GM13976 (cell line): ENCODE results near the gene PCYT2.
"Not testable (repeated sequence)": the region's sequence is repeated elsewhere in the genome, so short reads cannot be mapped to it uniquely, and the experiment has no call there.

ENCODE experiments used
- DNase-seq: peaks from one replicate; pipeline ENCODE4 v3.0.0; 2012; ENCODE audit warnings: low spot score
- in situ Hi-C: fragments of 300-500 bp; cut with MboI; formaldehyde crosslinking; loops from one replicate; pipeline ENCODE4 v1.12.0; 2022; ENCODE audit warnings: low sequenced_read_pairs, mixed read lengths, inconsistent platforms; ENCODE audit not compliant: unreplicated experiment
- TF ChIP-seq, protein P1 (sequence below): IDR thresholded peaks from 2 replicates; pipeline ENCODE4 v1.5.1; 2012; ENCODE audit warnings: borderline replicate concordance, mild to moderate bottlenecking; ENCODE audit not compliant: insufficient read depth; ENCODE audit errors: extremely low read depth, missing control alignments, control extremely low read depth

The PCYT2 gene

DNA sequence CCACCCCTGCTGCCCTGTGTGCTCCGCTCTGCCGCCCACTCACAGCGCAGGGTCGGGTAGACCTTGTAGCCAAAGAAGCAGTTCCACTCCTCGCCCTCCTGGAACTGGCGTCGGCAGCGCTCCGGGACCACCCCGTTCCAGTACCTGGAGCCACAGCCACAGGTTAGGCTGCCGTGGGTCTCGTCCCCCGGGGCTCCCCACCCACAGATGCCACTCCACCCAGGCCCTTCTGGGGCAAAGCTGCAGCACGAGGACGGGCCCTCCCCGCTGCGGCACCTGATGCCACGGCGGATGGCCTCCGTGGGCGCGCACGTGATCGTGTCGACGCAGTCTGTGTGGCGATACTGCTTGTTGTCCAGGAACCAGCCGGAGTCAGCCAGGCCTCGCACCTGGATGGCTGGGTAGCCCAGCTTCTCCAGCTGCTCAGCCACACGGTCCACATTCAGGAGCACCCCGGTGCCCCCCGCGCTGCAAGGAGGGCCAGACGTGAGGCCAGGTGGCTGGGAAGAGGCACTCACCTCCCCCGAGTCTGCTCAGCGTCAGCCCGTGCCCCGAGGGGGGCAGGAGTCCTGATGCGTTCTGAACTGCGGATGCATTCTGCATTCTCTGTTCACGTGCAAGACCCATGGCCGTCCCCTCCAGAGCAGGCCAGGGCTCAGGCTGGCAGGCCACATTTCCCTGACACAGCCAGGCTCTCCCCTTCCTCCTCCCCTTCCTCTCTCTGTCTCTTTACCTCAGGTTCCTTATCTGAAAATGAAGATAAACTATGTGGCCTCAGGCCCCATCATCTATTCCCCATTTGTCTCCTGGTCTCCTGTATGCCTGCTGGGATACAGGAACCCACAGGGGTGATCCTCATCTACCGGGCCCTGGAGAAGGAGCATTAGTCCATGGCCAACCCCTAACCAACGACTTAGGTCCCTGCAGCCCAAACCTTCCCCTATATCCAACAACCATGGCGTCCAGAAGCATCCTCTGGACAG, 45.7 kb upstream of the PCYT2 start:
- TF ChIP-seq, protein P1, sequence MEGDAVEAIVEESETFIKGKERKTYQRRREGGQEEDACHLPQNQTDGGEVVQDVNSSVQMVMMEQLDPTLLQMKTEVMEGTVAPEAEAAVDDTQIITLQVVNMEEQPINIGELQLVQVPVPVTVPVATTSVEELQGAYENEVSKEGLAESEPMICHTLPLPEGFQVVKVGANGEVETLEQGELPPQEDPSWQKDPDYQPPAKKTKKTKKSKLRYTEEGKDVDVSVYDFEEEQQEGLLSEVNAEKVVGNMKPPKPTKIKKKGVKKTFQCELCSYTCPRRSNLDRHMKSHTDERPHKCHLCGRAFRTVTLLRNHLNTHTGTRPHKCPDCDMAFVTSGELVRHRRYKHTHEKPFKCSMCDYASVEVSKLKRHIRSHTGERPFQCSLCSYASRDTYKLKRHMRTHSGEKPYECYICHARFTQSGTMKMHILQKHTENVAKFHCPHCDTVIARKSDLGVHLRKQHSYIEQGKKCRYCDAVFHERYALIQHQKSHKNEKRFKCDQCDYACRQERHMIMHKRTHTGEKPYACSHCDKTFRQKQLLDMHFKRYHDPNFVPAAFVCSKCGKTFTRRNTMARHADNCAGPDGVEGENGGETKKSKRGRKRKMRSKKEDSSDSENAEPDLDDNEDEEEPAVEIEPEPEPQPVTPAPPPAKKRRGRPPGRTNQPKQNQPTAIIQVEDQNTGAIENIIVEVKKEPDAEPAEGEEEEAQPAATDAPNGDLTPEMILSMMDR: no peak
- DNase-seq: no peak
- in situ Hi-C loops: no loop called here

DNA sequence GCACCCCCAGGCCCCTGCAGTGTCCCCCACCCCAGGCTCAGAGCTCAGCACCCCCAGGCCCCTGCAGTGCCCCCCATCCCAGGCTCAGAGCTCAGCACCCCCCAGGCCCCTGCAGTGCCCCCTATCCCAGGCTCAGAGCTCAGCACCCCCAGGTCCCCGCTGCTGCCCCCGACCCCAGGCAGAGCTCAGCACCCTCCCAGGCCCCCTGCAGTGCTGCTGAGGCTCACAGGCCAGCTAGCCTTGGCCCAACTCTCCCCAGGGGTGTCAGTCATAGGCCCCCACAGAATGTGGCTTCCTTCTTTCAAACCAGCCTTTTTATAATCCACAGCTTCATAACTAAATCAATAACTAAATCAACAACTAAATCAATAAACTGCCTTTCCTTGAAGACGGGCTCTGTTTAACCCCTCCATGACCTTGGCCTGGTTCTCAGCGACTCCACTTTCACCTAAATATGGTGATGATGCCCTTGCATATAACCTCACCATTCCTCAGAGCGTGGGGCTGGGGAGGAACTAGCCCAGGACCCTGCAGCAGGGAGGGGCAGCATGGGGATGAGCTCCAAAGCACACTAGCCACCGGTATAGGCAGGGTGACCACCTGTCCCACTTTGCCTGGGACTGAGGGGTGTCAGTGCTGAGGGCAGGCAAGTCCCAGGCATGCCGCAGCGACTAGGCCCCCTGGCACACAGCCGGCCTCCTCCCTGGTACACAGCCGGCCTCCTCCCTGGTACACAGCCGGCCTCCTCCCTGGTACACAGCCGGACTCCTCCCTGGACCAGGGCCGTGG, 44.8 kb upstream of the PCYT2 start:
- in situ Hi-C loops: no loop called here
- TF ChIP-seq, protein P1: no peak

DNA sequence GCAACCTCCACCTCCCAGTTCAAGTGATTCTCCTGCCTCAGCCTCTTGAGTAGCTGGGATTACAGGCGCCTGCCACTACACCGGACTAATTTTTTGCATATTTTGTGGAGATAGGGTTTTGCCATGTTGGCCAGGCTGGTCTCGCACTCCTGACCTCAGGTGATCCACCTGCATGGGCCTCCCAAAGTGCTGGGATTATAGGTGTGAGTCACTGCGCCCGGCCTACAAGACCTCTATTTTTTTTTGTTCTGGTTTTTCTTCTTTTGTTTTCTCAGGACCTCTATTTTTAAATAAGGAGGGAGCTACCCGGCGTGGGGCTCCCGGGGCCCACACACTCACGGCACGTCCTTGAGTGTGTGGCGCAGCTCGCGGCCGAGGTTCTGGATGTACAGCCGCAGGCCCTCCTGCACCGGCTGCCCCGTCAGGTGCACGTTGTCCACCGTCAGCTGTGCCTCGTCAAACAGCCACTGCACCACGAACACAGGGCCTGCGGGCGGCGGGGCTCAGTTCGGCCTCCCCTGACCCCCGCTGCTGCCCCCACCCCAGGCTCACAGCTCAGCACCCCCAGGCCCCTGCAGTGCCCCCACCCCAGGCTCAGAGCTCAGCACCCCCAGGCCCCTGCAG, 44.0 kb upstream of the PCYT2 start:
- TF ChIP-seq, protein P1: no peak
- DNase-seq: no peak
- in situ Hi-C loops: no loop called here

More for the DNA sequence above, 44.8 kb upstream of the PCYT2 start:
- DNase-seq: no peak

DNA sequence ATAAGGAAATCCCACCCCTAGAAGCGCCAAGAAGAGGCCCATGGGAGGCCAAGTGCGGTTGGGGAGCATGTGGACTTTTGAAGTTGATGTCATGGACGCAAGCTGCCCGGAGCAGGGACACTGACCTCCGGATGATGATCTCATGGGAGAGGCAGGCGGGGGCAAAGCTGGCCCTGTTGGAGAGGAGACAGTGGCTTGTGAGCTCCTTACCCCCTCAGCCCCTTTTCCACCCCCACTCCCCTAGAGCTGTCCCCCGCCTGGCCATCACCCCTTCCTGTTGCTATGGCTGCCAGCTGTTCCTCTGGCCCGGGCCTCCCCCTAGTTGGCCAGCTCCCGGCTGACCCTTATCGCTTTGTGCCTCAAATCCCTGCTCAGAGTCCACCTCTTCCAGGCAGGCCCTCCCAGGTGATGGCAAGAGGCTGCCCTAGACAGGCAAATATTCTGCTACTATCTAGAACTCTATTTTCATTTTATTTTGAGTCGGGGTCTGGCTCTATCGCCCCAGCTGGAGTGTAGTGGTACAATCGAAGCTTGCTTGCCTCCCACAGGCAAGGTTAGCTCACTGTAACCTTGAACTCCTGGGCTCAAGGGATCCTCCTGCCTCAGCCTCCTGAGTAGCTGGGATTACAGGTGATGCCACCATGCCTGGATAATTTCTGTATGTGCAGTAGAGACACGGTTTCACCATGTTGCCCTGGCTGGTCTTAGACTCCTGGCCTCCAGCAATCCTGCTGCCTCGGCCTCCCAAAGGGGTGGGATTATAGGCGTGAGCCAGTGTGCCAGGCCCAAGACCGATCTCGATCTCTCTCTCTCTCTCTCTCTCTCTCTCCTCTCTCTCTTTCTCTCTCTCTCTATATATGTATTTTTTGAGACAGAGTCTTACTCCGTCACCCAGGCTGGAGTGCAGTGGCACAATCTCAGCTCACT, 43.2 kb upstream of the PCYT2 start:
- in situ Hi-C loops: no loop called here
- TF ChIP-seq, protein P1: no peak
- DNase-seq: no peak

DNA sequence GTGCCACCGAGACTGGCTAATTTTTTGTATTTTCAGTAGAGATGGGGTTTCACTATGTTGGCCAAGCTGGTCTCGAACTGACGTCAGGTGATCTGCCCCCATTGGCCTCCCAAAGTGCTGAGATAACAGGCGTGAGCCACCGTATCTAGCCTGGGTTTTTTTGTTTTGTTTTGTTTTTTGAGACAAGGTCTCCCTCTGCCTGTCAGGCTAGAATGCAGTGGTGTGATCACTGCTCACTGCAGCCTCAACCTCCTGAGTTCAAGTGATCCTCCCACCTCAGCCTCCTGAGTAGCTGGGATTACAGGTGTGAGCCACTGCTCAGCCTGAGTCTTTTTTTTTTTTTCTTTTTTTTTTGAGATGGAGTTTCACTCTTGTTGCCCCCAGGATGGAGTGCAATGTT, 42.2 kb upstream of the PCYT2 start:
- DNase-seq, in situ Hi-C loops: not testable (repeated sequence)

DNA sequence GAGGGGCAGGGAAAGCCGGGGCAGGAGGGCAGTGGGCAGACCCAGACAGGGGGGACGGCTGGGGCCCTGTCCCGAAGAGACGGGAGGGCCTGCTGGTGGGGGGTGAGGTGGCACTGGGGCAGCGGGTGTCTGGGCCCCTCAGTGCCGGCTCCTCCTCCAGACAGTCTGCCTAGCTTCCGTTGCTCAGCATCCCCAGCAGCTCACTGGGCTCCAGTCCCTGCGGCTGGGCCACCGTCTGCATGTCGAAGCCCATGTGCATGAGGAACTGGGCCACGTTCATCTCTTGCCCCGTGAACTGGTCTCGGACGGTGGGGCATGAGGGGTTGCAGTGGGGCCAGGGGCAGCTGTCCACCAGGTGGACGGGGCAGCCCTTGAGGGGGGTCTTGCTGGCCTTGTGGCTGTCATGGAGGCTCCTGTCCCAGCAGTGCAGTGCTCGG, 41.6 kb upstream of the PCYT2 start:
- TF ChIP-seq, protein P1: no peak
- in situ Hi-C loops: no loop called here
- no peak for DNase-seq
